SK-N-SH (cell line): ENCODE measurements around the gene SI. TPM values are rescaled to one million over a fixed set of nuclear protein-coding genes. Genes with fewer than 3 reads are reported as not detected.

Experiments
- CTCF ChIA-PET: fragments of 300-600, 350-600 bp; formaldehyde crosslinking; extraction: SDS; loops from one replicate; lab custom pipeline; 2021; lab: Yijun Ruan, JAX
- POLR2A ChIA-PET: fragments of 350-600 bp; sonication (Branson Sonifier 250); formaldehyde crosslinking; extraction: SDS; loops from one replicate; lab custom pipeline; 2020; ENCODE audit warnings: antibody characterized with exemption, inconsistent platforms; lab: Yijun Ruan, JAX
- DNase-seq: peaks from one replicate; pipeline ENCODE4 v3.0.0; 2012
- H2AFZ ChIP-seq: fragments of 200-600 bp; sonication (generic); 2 replicates; pipeline ENCODE4 v1.8.1; 2016; ENCODE audit warnings: antibody characterized with exemption, mild to moderate bottlenecking, low read depth
- H3F3A ChIP-seq: fragments of 200-600 bp; sonication (generic); replicated peaks from 2 replicates; pipeline ENCODE3; 2016; ENCODE audit warnings: antibody characterized with exemption, mild to moderate bottlenecking; ENCODE audit not compliant: insufficient read depth
- H3K27ac ChIP-seq, 2 experiments: fragments of 200-500 bp in 1 of 2; fragments of 200-600 bp in 1 of 2; sonication (Bioruptor generic) in 1 of 2; sonication (generic), shearing (Covaris generic) in 1 of 2; 2 replicates each; pipeline versions ENCODE4 v1.5.1 to v1.6.1; 2014 to 2016; ENCODE audit warnings: low read depth in 2 of 2, inconsistent platforms in 1 of 2, low read length in 1 of 2, mild to moderate bottlenecking in 1 of 2, mixed read lengths in 1 of 2
- H3K27me3 ChIP-seq: fragments of 200-600 bp; sonication (generic), shearing (Covaris generic); 2 replicates; pipeline ENCODE4 v1.6.1; 2016; ENCODE audit warnings: mixed run types; ENCODE audit not compliant: insufficient read depth
- H3K36me3 ChIP-seq, 2 experiments: fragments of 200-500 bp in 1 of 2; fragments of 200-600 bp in 1 of 2; sonication (Bioruptor generic) in 1 of 2; sonication (generic) in 1 of 2; replicated peaks in 1 of 2; 2 replicates each; pipeline versions ENCODE3 to v1.5.1; 2014 to 2016; ENCODE audit warnings: low read length in 1 of 2, mild to moderate bottlenecking in 1 of 2; ENCODE audit not compliant: insufficient read depth in 2 of 2, control insufficient read depth in 1 of 2
- H3K4me1 ChIP-seq, 2 experiments: fragments of 200-500 bp in 1 of 2; fragments of 200-600 bp in 1 of 2; sonication (Bioruptor generic) in 1 of 2; sonication (generic), shearing (Covaris generic) in 1 of 2; 2 replicates each; pipeline versions ENCODE4 v1.5.1 to v1.6.1; 2014 to 2016; ENCODE audit warnings: low read depth in 1 of 2, low read length in 1 of 2, mixed run types in 1 of 2; ENCODE audit not compliant: insufficient read depth in 2 of 2, control insufficient read depth in 1 of 2
- H3K4me2 ChIP-seq: fragments of 200-600 bp; sonication (generic), shearing (Covaris generic); 2 replicates; pipeline ENCODE4 v1.6.1; 2017; ENCODE audit warnings: mixed run types
- H3K4me3 ChIP-seq, 2 experiments: fragments of 200-500 bp in 1 of 2; fragments of 200-600 bp in 1 of 2; sonication (Bioruptor generic) in 1 of 2; sonication (generic), shearing (Covaris generic) in 1 of 2; 2 replicates each; pipeline versions ENCODE4 v1.5.1 to v1.8.1; 2014 to 2016; ENCODE audit warnings: low read depth in 2 of 2, inconsistent platforms in 1 of 2, low read length in 1 of 2, mild to moderate bottlenecking in 1 of 2, mixed read lengths in 1 of 2, moderate library complexity in 1 of 2
- H3K79me2 ChIP-seq: fragments of 200-600 bp; sonication (generic); 2 replicates; pipeline ENCODE4 v1.8.1; 2017; ENCODE audit warnings: mild to moderate bottlenecking; ENCODE audit not compliant: insufficient read depth
- H3K9ac ChIP-seq: fragments of 200-600 bp; sonication (generic); 2 replicates; pipeline ENCODE4 v1.6.1; 2017; ENCODE audit warnings: mixed run types
- H3K9me2 ChIP-seq: fragments of 200-600 bp; sonication (generic); 2 replicates; pipeline ENCODE4 v1.6.1; 2017; ENCODE audit warnings: mixed run types
- H3K9me3 ChIP-seq: fragments of 200-600 bp; sonication (generic); 2 replicates; pipeline ENCODE4 v1.6.1; 2017; ENCODE audit warnings: mixed run types, mild to moderate bottlenecking, moderate library complexity
- H4K20me1 ChIP-seq: fragments of 200-600 bp; sonication (generic); 2 replicates; pipeline ENCODE4 v1.6.1; 2017; ENCODE audit warnings: mild to moderate bottlenecking, mixed run types; ENCODE audit not compliant: insufficient read depth
- EP300 ChIP-seq, 2 experiments: IDR thresholded peaks; 2 replicates each; pipeline versions ENCODE4 v1.4.0 to v1.6.1; 2012; ENCODE audit warnings: borderline replicate concordance in 1 of 2, low read depth in 1 of 2, low read length in 1 of 2
- IRF3 ChIP-seq: fragments of 150-350 bp; IDR thresholded peaks from 2 replicates; pipeline ENCODE4 v1.6.1; 2016; ENCODE audit warnings: mild to moderate bottlenecking, low read depth, low read length
- MEF2A ChIP-seq: IDR thresholded peaks from 2 replicates; pipeline ENCODE4 v1.4.0; 2012; ENCODE audit warnings: low read depth, borderline replicate concordance
- POLR2AphosphoS5 ChIP-seq: IDR thresholded peaks from 2 replicates; pipeline ENCODE4 v1.6.1; 2012; ENCODE audit warnings: low read depth, low read length
- SIN3A ChIP-seq: IDR thresholded peaks from 2 replicates; pipeline ENCODE4 v1.6.1; 2012; ENCODE audit warnings: low read depth, mild to moderate bottlenecking, low read length, moderate library complexity, borderline replicate concordance
- SMC3 ChIP-seq: IDR thresholded peaks from 2 replicates; pipeline ENCODE4 v1.6.1; 2012; ENCODE audit warnings: low read depth, low read length, improper control_type of control experiment
- TAF1 ChIP-seq: IDR thresholded peaks from 2 replicates; pipeline ENCODE4 v1.6.1; 2012; ENCODE audit warnings: low read depth, mild to moderate bottlenecking, low read length, moderate library complexity, borderline replicate concordance
- YY1 ChIP-seq: IDR thresholded peaks from 2 replicates; pipeline ENCODE4 v1.4.0; 2012; ENCODE audit warnings: low read depth, mild to moderate bottlenecking
- ZBTB33 ChIP-seq: IDR thresholded peaks from 2 replicates; pipeline ENCODE4 v1.4.0; 2012; ENCODE audit warnings: low read depth, borderline replicate concordance
- WGBS: methylation state at CpG from one replicate; pipeline ENCODE4 v1.1.6; 2017; ENCODE audit warnings: low lambda C conversion rate; 5-methylcytosine and 5-hydroxymethylcytosine counted together
- polyA plus RNA-seq, 3 experiments: library from polyadenylated mRNA; depleted of rRNA; stranded (reverse); fragments of >200 nt; gene quantifications; 2 replicates each; pipeline ENCODE4 v1.2.3, GENCODE V29; 2012

Gene SI
- not detected in 2 replicates for polyA plus RNA-seq (2012; rRNA removed)
- polyA plus RNA-seq (2012; cell fraction: cytosol; rRNA removed) = not detected in 2 replicates
- not detected in 2 replicates for polyA plus RNA-seq (2012; cell fraction: nucleus; rRNA removed)

GRCh38 chr3:165078293-165078692 lies at the start of gene SI:
TSS of gene SI (minus strand) at chr3:165078496. CDS start at chr3:165076012, 2,484 bp downstream.
- Histone ChIP-seq H3K9me2 (no peaks in the 10 kb centered on the region), H4K20me1 (no peaks in the 10 kb centered on the region), H3K9me3 (no peaks in the 10 kb centered on the region), H3K27me3 (no peaks in the 10 kb centered on the region), H3K4me2 (no peak within 1 kb of the TSS), H3K9ac (no peak within 1 kb of the TSS), H3K27ac (no peak within 1 kb of the TSS), H3K36me3 (no peaks in the 10 kb centered on the region), H3K4me3 (no peak within 1 kb of the TSS), H3K4me1 (no peaks in the 10 kb centered on the region), H2AFZ (no peak within 1 kb of the TSS), H3F3A (no peaks in the 10 kb centered on the region), H3K79me2 (no peaks in the 10 kb centered on the region)
- DNase-seq = no peak
- no peak for TF ChIP-seq TAF1
- TF ChIP-seq IRF3 = no peak
- TF ChIP-seq YY1 = no peak
- TF ChIP-seq SIN3A = no peak
- TF ChIP-seq SMC3 = no peak
- POLR2A ChIA-PET = no interaction called here
- CTCF ChIA-PET = interaction anchor here (0.6 kb wide), 1 partner anchor 1988 kb away, joined by 4 read pairs; no protein-coding TSS in a partner anchor

DNA sequence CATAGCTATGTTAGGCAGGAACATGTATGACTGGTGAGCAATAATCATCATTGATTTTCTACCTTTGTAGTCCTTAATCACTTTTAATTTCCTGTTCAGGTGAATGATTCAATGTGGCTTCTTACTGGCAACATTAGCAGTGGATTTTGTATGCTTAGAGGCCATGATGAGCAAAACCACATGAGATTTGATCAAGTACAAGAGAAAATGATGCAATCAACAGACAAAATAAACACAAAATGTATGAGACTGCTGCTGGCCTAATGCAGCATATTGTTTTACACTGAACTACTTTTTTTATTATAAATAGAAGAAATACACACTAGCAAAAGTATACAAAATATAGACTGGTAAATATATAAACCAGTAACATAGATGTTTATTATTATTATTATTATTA lies 47.5 kb upstream of the SI start:
- H3K9ac ChIP-seq = no peak overlapping the region
- no peak overlapping the region for H3K4me2 ChIP-seq
- ChIA-PET CTCF (no interaction called here), POLR2A (no interaction called here)
- no peak overlapping the region for H2AFZ ChIP-seq
- no peaks in the 10 kb centered on the region for H4K20me1 ChIP-seq
- no peak for DNase-seq
- H3K27ac ChIP-seq = no peak overlapping the region
- no peaks in the 10 kb centered on the region for H3K9me3 ChIP-seq
- no peaks in the 10 kb centered on the region for H3F3A ChIP-seq
- H3K9me2 ChIP-seq = no peaks in the 10 kb centered on the region
- H3K79me2 ChIP-seq = no peaks in the 10 kb centered on the region
- no peaks in the 10 kb centered on the region for H3K4me1 ChIP-seq
- TF ChIP-seq EP300 (IDR thresholded peaks at IDR 0.05; ENCODE audit: borderline replicate concordance in 1 of 2, low read depth in 1 of 2, low read length in 1 of 2) (no peak), POLR2AphosphoS5 (no peak), MEF2A (no peak), ZBTB33 (no peak)
- no peaks in the 10 kb centered on the region for H3K36me3 ChIP-seq
- no peaks in the 10 kb centered on the region for H3K27me3 ChIP-seq
- no peak overlapping the region for H3K4me3 ChIP-seq

DNA sequence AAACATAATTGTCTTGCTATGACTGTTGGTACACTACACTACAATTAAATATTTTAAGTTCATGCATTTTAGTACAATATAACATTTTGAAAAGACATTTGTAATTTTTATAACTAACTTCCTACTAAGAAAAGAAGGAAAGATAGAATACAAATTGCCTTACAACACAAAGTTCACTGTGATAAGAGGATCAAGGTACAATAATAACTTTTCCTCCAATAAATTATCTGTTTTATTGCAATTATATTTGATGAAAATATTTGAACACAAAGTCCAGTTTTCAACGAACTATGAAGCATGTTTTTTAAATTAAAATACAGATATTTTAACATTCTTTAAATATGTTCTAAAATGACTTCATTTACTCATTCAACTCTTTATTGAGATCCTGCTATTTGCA lies 33.1 kb upstream of the SI start:
- 3% methylated on average over 1 of the region's 1 CpG for WGBS
- H3K27ac ChIP-seq = no peak overlapping the region
- ChIA-PET POLR2A (no interaction called here), CTCF (interaction anchor here (0.6 kb wide), 1 partner anchor 12 kb away, joined by 4 read pairs; no protein-coding TSS in a partner anchor)
- no peak overlapping the region for H3K4me2 ChIP-seq
- DNase-seq = no peak
- H3K9ac ChIP-seq = no peak overlapping the region
- no peaks in the 10 kb centered on the region for H4K20me1 ChIP-seq
- no peaks in the 10 kb centered on the region for H3K36me3 ChIP-seq
- TF ChIP-seq EP300 (IDR thresholded peaks at IDR 0.05; ENCODE audit: borderline replicate concordance in 1 of 2, low read depth in 1 of 2, low read length in 1 of 2) = no peak
- H3K27me3 ChIP-seq = no peaks in the 10 kb centered on the region
- no peaks in the 10 kb centered on the region for H3F3A ChIP-seq
- no peak overlapping the region for H3K4me3 ChIP-seq
- H3K9me2 ChIP-seq = no peaks in the 10 kb centered on the region
- no peak overlapping the region for H2AFZ ChIP-seq
- no peaks in the 10 kb centered on the region for H3K79me2 ChIP-seq
- H3K4me1 ChIP-seq = no peaks in the 10 kb centered on the region
- no peaks in the 10 kb centered on the region for H3K9me3 ChIP-seq
